ENCODE results near the gene CCDC71L.
A peak's percentile ranks its signal among the peaks of the same experiment; 100 is the strongest.
"Not testable (repeated sequence)": the region's sequence is repeated elsewhere in the genome, so short reads cannot be mapped to it uniquely, and the experiment has no call there.

Gene CCDC71L

DNA sequence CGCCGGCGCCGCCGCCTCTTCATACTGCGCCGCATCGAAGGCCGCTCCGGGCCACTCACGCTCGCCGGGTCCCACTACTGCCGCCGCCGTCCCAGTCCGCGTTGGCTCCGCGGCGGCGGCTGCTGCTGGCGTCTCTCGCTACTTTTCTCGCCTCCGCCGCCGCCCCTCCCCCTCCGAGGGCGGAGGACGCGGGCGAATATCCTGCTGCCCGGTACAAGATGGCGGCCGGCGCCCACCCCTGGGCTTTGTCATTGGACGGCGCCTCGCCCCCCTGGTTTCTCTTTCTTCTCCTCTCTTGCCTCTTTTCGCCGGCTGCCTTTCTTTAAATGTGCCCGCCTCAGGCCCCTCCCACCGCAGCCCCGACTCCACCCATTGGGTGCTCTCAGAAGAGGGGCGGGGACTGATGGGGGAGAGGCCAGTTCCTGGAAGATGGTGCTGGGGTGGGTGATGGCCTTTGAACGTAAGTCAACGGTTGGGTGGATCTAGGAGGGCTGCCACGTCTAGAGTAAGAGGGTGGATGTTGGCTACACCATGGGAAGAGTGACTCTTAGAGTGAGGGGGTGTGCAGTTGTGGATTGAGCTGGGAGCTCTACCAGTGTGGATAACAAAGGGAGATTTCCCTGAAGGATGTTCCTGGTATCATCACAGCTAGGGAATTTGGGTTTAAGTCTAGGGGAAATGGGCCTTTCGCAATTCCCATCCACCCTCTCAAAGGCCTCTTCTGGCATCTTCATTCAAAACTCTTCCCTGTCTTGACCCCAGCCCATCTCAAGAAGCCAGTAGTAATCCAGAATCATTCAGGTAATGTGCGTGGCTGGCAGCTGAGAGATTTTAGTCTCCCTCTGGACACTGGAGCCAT lies at the start of gene CCDC71L:
Gene CCDC71L, minus strand, starts transcription at position 297 of the 859 bp plus-strand sequence. Its CDS starts 262 bp downstream, at position 35.
- DNase-seq (ENCODE audit: low spot score): peak; percentile 84

GRCh38 chr7:106709604-106710003 lies 48.6 kb upstream of the CCDC71L start:
- not testable (repeated sequence) for DNase-seq (ENCODE audit: low spot score)

DNA sequence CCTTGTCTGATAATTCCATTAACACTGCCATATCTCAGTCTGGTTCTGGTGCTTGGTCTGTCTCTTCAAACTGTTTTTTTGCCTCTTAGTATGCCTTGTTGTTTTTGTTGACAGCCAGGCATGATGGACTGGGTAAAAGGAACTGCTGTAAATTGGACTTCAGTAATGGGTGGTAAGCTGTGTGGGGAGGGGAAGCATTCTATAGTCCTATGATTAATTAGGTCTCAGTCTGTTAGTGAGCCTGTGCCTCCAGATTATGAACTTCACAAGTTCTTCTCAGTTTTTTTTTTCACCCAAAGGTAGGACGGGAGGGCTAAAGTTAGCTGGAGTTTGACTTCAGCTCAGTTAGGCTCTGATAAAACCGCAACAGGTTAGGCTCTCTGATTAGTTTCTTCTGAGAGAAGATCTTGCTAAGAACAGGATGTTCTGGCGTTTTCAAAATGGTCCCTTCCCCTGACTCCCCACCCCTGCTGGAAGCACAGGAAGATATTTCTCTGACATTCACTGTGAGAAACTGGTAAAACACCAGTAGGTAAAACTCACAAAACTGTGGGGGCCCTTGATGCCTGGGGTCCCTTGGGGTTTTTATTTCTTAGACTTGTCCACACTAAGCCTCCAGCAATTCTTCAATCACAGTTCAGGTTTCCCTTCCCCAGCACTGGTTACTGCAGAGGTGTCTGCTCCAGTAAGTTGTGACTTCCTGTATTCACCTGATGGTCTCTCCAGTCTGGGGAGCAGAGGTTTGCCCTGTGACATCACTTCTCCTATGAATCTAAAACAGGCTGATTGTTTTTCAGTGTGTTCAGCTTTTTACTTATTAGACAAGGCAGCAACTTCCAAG lies 43.3 kb upstream of the CCDC71L start:
- no peak for DNase-seq (ENCODE audit: low spot score)

DNA sequence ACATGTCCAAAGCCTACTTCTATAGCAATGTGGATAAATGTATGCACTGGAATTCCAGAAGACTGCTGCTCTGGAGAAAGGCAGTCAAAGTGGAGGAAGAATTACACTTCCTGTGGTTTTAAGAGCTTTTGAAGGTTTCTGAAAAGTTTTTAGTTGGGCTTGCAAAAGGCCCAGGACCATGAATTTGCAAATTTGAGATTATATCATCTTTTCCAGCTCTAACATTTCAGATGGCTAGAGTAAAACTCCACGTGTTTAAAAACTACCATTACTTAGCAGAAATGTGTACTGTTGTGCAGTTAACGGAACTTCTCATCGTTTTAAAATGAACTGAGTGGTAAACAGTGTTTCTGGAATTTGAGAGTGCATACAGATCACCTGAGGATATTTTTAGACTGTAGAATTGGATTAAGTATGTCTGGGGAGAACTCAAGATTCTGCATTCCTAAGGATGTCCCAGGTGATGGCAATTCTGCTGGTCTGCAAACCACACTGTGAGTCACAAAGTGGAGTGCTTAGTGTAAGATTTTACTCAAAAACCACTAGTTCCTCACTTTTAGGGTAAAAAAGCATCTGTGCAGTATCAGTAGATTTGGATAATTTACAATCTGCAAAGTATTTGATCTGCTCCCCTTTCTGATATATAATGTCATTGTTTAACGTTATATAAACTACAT lies 32.9 kb upstream of the CCDC71L start:
- no peak for DNase-seq (ENCODE audit: low spot score)

- no peak for DNase-seq (ENCODE audit: low spot score)
Observed at GRCh38 chr7:106692450-106693051, 31.6 kb upstream of the CCDC71L start.

GRCh38 chr7:106688161-106688560 lies 27.2 kb upstream of the CCDC71L start:
- not testable (repeated sequence) for DNase-seq (ENCODE audit: low spot score)

GRCh38 chr7:106683941-106684340 lies 23.0 kb upstream of the CCDC71L start:
- no peak for DNase-seq (ENCODE audit: low spot score)

- DNase-seq (ENCODE audit: low spot score): no peak
Observed at GRCh38 chr7:106681815-106682495, 21.0 kb upstream of the CCDC71L start.

GRCh38 chr7:106679153-106679931 lies 18.4 kb upstream of the CCDC71L start:
- no peak for DNase-seq (ENCODE audit: low spot score)

DNA sequence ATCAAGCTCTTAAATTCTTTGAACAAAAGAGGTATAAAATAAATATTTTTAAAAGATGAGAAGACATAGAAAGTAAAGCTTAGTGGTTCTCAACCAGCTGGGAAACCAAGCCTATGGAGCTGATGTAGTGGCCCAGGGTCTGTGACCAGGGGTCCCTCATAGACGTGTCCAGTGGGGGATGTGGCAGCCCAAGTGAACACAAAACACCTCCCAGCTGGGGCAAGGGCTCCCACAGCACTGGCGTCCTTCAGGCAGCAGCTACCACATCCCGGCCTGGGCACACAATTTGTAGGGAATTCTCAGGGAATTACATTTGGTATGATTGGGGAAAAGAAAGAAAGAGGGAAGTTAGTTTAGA lies 17.8 kb upstream of the CCDC71L start:
- DNase-seq (ENCODE audit: low spot score): no peak

GRCh38 chr7:106676506-106676905 lies 15.5 kb upstream of the CCDC71L start:
- DNase-seq (ENCODE audit: low spot score): not testable (repeated sequence)

GRCh38 chr7:106673688-106674087 lies 12.7 kb upstream of the CCDC71L start:
- not testable (repeated sequence) for DNase-seq (ENCODE audit: low spot score)

DNA sequence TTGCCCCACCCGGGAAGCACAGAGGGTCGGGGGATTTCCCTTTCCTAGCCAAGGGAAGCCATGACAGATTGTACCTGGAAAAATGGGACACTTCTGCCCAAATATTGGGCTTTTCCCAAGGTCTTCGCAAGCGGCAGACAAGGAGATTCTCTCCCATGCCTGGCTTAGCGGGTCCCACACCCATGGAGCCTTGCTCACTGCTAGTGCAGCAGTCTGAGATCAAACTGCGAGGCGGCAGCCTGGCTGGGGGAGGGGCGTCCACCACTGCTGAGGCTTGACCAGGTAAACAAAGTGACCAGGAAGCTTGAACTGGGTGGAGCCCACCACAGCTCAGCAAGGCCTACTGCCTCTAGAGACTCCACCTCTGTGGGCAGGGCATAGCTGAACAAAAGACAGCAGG lies 11.0 kb upstream of the CCDC71L start:
- DNase-seq (ENCODE audit: low spot score): not testable (repeated sequence)

GRCh38 chr7:106671160-106671559 lies 10.2 kb upstream of the CCDC71L start:
- no peak for DNase-seq (ENCODE audit: low spot score)

GRCh38 chr7:106668861-106669524 lies 8.0 kb upstream of the CCDC71L start:
- no peak for DNase-seq (ENCODE audit: low spot score)

- no peak for DNase-seq (ENCODE audit: low spot score)
Observed at GRCh38 chr7:106666353-106666752, 5.4 kb upstream of the CCDC71L start.

- DNase-seq (ENCODE audit: low spot score): no peak
Observed at GRCh38 chr7:106664343-106664742, 3.4 kb upstream of the CCDC71L start.

DNA sequence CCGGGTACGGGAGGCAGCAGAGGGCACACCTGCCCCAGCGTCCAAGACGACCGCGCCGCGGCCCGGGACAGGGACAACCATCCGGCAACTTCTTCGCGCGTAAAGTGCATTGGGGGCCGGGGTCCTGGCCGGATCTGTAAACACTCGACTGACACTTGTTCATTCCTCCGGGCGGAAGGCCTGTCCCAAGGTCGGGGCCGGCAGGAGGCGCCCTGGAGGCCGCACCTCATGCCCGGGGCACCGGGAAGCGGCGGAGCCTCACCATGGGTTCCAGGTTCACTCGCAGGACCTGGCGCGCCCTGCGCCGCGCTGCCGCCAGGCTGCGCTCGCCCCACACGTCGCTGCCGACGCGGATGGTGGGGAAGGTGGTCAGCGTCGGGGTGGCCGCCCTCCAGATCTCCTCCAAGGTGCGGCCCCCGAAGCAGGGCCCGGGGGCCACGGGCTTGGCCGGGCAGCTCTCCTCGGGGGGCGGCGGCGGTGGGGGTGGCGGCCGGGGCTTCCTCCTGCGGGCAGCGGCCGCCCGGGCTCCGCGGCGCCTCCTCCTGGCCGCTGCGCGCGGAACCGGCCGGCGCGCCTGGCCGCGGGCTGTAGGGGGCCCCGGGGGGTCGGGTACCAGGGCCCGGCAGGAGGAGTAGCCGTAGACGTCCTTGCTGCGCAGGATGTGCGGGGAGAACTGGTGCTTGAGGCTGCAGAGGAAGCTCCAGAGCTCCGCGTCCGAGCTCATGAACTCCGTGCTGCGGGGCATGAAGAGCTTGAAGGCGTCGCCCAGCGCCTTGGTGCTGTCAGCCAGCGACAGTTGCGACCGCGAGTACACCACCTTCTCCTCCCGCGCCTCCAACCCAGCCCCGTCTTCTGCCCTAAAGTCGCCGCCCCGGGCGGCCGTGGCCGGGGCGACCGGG lies 746 bp downstream of the CCDC71L start:
- DNase-seq (ENCODE audit: low spot score): peak; percentile 90
